Myocyte (in vitro differentiated cells): ENCODE results near the gene CD300H. TPM values are rescaled to one million over a fixed set of nuclear protein-coding genes. Genes with fewer than 3 reads are reported as not detected.
"Not testable (repeated sequence)": the region's sequence is repeated elsewhere in the genome, so short reads cannot be mapped to it uniquely, and the experiment has no call there.

Source experiments
- DNase-seq: peaks from one replicate; pipeline ENCODE4 v3.0.0-alpha.2; 2012; ENCODE audit warnings: low read depth
- total RNA-seq: library from RNA; depleted of rRNA; stranded (reverse); fragments of >200 nt; gene quantifications from 2 replicates; pipeline ENCODE4 v1.2.3, GENCODE V29; 2014

CD300H gene
- total RNA-seq, 1 donor from 2014 or later = not detected

DNA sequence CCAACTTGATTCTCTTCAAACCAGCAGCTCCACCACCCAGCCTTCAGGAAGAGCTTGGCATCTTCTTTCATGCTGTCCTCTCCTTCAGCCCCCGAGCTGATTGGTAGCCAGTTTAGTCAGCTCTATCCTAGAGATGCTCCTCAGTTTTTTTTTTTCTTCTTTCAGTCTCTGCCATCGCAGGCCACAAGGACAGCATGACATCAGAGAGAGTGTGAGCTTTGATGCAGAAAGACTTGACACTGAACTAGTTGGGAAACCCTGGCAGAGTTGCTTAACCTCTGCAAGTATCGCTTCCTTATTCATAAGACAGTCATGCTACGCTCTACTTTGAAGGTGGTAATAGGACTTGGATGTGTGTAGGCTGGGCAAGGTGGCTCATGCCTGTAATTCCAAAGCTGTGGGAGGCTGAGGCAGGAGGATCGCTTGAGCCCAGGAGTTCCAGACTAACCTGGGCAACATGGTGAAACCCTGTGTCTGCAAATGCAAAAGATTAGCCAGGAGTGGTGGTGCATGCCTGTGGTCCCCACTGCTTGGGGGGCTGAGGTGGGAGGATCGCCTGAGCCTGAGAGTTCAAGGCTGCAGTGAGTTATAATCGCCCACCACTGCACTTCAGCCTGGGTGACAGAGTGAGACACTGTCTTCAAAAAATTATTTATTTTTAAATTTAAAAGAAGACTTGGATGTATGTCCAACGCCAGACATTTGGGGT lies 38.7 kb downstream of the CD300H start:
- no peak for DNase-seq

DNA sequence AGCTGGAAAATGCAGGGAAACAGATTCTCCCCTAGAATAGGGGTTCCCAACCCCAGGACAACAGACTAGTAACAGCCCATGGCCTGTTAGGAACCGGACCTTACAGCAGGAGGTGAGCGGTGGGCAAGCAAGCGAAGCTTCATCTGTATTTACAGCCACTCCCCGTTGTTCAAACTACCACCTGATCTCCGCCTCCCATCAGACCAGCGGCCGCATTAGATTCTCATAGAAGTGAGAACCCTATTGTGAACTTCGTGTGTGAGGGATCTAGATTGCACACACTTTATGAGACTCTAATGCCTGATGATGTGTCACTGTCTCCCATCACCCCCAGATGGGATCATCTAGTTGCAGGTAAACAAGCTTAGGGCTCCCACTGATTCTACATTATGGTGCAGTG lies 39.6 kb downstream of the CD300H start:
- DNase-seq = no peak

DNA sequence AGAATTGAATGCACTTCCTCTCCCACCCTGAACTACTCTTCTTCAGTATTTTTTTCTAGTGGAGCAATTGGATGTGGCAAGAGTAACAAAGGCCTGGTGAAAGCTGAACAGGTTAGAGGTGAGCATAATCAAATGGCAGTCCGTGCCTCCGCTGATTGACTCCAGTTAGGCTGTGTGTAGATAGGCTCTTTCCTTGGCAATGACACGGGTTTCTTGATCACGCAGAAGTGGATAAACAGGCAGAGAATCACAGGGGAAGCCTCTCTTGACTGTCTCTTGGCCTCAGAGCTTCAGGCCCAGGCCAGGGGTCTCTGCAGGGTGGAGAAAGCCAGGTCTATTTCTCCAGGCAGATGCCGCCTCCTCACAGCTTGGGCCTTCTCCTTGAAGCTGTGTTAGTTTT lies 40.2 kb downstream of the CD300H start:
- DNase-seq = no peak

DNA sequence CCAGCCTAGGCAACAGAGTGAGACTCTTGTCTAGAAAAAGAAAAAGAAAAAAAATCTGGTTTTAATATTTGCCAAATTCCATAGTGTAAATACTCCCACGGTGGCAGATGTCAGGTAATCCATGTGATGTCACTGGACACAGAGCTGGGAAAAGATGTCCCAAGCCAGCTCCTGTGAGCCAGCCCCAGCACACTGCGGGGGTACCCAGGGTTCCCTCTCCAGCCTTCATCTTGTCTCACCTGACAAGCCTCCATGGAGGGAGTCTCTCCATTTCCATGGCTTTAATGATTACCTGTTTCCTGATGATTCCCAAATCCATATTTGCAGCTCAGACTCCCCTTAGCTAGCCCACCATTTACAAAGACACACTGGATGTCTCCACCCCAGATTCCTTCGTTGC lies 40.6 kb downstream of the CD300H start:
- no peak for DNase-seq

DNA sequence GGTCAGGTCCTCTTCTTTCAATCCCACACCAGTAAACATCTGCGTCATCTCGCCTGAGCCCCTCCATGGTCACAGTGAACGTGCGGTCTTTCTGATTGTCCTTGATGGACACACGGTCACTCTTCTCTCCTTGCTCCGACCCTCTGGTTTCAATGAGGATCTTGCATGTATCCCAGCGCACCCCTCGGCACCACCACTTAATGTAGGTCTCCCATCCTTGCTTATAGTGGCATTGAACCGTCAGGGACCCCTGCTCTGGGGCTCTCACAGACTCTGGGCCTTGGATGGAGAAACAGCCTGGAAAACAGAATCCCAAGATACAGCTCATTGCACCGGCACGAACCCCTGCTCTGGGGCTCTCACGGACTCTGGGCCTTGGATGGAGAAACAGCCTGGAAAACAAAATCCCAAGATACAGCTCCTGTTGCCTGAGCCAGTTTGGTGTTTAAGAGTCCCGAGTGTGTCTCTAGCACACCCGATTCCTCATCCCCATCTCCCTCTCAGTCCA lies 41.5 kb downstream of the CD300H start:
- DNase-seq = no peak

DNA sequence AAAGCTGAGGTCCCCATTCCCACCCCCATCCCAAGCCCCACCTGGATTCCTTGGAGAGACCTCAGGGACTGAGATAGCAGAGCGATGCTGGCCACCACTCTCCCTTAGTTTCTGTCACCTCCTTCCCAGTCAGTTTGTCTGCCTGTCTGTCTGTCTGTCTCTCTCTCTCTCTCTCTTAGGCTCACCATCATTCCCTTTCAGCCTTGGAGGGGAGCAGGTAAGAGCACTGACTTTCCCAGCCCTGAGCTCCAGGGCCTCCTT lies 41.9 kb downstream of the CD300H start:
- DNase-seq = no peak

DNA sequence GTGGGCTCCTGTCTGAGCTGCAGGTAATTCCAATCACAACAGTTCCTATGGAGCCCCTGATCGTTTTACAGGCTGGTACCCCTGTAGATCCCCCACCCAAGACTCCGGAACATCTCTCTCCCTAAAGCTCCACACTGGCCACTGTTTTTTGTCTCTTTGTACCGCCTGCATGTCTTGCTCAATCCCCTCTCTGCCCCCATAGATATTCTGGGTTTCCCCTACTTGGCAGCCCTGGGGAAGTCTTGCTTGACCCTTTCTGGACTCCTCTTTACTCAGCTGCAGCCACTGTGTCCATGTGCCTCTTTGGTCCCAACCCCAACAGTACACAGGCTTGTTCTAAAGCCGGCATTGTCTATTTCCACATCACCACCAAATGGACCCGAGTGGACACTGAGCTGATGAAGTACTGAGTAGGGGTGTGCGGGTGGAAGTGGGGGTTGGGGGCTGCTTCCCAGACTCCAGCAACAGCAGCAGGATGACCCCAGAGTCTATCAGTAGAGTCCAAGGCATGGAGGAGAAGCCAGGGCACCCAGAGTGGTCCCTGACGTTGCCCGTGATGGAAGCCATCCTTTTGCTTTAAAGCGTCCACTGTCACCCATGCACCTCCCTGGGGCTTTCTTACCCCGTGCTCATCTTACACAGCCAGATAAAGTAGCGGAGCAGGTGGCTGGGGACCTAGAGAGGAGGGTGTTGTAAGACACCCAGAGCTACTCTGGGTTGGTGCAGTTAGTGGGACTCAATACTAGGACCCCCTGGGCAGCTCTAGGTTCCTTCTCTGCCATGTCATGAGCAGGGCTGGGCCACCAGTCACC lies 42.5 kb downstream of the CD300H start:
- no peak for DNase-seq

DNA sequence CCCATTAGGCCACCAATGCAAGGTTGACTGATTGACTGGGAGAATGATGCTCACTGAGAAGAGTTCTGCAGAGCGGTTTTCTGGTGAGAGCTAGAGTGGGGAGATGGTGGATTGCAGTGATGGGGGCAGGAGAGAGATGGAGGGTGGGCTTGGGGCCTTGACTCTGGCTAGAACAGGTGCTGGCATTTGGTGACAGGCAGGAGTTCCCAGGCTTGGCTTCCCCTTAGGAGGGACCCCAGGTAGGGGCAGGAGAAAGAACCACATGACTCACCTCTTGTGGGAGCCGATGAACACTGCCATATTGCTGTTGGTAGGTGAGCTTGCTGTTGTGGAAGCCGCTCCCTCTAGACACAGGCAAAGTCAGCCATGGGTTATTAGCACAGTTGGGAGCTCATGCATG lies 44.0 kb downstream of the CD300H start:
- no peak for DNase-seq

DNA sequence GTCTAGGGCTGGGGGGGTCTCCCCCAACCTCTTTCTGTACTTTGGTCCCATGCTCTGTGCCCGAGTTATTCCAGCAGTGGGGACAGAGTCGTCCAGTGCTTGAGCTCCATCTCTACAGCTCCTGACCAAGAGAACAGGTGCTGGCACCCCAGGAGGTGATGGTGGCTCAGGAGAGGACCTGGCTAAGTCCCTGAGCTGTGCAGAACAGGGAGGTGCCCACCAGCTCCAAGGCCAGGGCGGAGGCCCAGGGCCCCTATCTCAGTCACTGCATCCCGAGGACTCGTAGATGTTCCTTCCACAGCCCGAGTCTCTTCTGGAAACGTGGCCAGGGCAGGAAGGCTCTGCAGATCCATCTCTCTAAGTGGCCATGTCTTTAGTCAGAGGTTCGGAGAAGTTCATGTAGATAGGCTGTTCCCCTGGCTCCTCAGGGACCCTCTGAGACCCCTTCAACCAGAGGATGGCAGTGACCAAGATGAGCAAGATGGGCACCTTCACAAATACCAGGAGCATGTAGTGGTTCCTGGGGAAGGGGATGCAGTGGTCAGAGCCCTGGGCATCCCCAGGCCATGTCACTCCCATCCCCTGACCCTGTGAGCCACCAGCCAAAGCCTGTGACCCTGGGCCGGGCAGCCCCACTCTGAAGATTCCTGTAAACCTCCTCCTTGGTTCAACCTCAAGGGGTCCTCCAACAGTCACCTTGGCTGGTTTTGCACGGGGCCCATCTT lies 44.8 kb downstream of the CD300H start:
- DNase-seq = no peak

DNA sequence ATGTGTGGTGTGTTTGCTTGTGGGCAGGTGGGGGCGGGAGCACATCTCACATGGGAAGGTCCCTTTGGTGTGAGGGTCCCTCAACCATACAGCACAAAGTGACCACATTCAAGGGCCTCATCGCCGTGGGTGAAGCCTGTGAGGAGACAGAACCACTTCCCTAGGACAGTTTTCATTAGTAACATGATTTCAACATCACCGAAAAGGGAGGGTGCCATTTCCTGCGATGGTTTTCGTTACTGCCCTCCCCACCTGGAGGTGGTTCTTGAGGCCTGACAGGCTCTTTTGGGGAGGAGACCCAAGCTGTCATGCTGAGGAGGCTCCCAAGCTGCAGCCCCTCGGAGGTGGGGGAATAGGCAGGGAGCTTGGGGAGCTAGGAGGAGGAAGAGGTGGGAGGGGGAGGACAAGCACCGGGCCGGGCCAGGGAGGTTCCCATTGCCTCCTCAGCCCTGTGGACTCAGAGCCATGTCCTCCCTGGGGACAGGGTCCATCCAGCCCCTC lies 45.6 kb downstream of the CD300H start:
- DNase-seq = no peak

DNA sequence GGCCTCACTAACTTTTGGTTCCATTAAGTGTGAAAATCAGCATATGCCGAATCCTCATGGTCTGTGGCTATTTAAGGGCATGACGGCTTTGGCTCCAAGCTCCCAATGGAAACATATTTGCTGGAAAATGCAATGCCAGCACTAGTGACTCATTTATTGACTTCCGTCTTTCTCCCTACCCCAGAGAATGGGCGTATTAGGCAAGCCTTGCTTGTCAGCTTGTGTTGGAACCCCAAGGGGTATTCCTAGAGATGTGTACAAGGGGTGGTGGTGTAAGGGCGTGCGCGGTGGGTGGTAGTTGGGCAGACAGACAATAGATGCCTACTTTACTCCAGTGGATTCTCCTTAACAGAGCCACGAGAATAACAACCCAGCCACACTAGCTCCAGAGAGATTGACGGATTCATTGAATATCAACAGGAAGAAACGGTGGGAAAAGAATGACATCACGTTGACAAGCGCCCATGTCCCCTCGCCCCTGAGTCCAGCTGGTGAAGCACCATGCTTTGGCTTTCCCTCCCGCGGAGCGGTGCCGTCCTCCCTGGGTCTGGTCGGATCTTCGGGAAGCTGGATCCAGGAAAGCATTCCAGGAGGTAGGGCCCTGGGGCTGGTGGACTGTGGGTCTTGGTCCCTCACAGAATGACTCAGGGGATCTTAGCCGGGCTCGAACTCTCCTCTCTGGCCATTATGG lies 46.4 kb downstream of the CD300H start:
- no peak for DNase-seq

DNA sequence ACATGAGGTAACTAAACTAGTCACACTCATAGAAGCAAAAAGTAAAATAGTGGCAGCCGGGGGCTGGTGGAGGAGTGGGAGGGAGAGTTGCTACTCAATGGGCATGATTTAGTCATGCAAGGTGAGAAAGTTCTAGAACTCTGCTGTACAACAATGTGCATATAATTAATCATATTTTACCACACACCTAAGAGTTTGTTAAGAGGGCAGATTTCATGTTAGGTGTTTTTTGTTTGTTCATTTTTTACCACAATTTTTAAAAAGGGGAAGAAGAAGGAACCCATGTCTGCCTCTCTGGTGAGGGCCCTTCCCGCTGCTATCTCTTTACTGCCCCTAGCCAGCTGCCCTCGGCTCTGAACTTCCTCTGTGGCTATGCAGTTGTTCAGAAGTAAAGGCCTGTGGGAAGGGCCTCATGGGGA lies 47.3 kb downstream of the CD300H start:
- no peak for DNase-seq

DNA sequence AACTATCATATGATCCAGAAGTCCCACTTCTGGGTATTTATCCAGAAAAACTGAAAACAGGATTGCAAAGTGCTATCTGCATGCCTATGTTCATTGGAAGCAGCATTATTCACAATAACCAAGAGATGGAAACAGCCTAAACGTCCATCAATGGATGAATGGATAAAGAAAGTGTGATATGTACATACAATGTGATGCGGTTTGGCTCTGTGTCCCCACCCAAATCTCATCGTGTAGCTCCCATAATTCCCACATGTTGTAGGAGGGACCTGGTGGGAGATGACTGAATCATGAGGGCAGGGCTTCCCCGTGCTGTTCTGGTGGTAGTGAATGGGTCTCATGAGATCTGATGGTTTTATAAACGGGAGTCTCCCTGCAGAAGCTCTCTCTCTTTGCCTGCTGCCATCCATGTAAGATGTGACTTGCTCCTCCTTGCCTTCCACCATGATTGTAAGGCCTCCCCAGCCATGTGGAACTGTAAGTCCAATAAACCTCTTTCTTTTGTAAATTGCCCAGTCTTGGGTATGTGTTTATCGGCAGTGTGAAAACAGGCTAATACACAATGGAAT lies 48.8 kb downstream of the CD300H start:
- not testable (repeated sequence) for DNase-seq

DNA sequence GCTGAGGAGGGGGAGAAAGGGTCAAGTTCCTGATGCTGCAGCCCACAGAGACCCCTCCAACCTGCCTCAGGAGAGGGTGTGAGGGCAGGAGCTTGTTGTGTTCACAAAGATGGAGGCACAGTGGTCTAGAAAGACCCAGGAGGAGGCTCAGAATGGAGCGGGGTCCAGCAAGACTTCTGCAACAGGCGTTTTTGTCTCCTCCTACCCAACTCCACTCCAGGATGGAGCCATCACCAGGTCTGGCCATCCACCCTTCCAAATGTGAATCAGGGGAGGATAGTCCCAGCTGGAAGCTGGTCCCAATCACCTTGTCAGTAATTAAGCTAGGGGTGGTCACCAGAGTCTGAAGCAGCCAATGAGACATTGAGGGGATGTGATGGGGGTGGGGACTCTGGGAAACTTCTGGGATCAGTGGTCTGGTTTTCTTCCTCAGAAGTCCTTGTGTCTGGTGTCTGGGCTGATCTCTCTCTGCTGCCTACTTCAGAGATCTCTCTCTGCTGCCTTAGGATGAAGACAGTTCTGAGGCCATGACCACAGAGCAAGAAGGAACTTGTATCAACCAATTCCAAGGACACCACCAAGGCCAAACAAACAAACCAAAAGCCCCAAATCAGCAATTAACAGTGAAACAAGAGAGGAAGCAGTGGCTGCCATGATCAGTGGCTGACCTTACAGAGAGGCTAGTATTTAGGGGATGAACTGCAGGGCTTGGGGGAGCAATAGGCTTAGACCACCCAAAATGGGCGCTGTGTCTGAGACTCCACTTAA lies 50.6 kb downstream of the CD300H start:
- no peak for DNase-seq

DNA sequence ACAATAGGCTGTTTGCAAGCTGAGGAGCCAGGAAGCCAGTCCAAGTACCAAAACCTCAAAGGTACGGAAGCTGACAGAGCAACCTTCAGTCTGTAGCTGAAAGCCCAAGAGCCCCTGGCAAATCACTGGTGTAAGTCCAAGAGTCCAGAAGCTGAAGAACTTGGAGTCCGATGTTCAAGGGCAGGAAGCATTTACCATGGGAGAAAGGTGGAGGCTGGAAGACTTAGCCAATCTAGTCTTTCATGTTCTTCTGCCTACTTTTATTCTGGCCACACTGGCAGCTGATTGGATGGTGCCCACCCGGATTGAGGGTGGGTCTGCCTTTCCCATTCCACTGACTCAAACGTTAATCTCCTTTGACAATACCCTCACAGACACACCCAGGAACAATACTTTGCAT lies 51.4 kb downstream of the CD300H start:
- DNase-seq = no peak

DNA sequence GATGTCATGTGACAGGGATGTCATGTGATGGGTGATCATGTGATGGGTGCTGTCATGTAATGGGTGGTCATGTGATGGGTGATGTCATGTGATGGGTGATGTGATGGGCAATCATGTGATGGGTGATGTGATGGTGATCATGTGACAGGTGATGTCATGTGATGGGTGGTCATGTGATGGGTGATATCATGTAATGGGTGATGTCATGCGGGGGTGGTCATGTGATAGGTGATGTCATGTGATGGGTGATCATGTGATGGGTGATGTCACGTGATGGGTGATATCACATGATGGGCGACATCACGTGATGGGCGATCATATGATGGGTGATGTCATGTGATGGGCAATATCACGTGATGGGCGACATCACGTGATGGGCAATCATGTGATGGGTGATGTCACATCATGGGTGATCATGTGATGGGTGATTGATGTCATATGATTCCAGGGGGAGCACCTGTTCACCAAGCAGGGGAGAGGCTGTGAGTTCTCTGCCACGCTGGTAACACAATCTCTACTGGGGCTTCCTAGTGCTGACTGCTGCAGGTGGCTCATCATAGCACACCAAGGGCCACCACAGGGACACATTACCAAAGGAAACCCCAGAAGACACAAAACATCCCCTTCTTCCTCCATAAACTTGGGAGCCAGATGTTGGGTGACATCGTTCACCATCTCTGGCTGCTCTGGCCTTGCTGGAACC lies 52.5 kb downstream of the CD300H start:
- no peak for DNase-seq

DNA sequence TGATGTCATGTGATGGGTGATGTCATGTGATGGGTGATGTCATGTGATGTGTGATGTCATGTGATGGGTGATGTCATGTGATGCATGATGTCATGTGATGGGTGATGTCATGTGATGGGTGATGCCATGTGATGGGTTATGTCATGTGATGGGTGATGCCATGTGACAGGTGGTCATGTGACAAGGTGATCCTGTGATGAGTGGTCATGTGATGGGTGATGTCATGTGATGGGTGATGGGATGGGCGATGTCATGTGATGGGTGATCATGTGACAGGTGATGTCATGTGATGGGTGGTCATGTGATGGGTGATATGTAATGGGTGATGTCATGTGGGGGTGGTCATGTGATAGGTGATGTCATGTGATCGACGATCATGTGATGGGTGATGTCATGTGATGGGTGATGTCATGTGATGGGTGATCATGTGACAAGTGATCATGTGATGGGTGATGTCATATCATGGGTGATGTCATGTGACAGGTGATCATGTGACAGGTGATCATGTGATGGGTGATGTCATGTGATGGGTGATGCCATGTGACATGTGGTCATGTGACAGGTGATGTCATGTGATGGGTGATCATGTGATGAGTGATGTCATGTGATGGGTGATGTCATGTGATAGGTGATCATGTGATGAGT lies 53.2 kb downstream of the CD300H start:
- DNase-seq = no peak

DNA sequence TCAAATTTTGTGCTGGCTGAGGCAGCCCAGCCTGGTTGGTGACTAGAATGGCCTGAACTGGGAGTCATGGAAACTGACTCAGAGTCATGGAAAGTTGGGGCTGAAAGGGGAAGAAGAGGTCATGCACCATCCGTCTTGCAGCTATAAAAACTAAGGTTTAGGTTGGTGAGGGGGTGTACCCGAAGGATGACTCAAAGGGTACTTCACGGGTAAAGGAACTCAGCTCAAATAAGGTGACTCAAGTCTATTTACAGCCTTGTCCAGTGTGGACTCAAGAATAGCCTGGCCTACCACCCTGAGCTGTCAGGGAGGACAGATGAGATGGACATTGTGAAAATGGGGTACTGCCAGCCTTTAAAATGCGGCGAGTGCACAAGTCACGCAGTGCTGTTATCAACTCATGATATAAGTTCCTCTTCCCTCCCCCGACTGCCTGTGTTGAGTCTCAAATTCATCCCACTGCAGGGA lies 54.7 kb downstream of the CD300H start:
- no peak for DNase-seq

DNA sequence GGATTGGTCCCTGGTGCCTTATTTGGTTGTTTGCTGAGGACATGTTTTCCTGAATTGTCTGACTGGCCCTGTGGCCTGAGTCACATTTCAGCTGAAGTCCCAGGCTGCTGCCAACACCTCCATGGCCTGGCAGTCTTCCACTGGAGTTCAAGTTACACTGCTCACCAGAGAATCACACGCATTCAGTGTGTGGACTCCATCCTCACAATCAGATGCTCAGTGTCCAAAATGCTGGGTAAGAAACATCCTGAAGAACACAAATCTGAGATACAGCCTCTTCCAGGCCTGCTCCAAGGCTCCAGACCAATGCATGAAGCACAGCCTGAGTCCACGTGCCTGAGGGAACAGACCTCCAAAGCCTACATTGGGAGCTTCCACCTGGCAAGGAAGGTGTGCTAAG lies 55.3 kb downstream of the CD300H start:
- DNase-seq = no peak
